Esophagus muscularis mucosa (tissue), 4 donors: ENCODE measurements around the gene DNAJC4. TPM values are rescaled to one million over a fixed set of nuclear protein-coding genes. Genes with fewer than 3 reads are reported as not detected.

Experiments
- DNase-seq: peaks from one replicate; pipeline ENCODE4 v3.0.0-alpha.2; 2017; ENCODE audit errors: extremely low spot score
- H3K27ac ChIP-seq, 4 donors: fragments of 200-600 bp; sonication (generic); replicated peaks in 1 of 4; 1 replicate in 3 of 4; 2 replicates in 1 of 4; pipeline ENCODE4 v1.5.1; 2016 to 2019; ENCODE audit warnings: mild to moderate bottlenecking in 1 of 4
- H3K27me3 ChIP-seq, 4 donors: fragments of 200-600 bp; sonication (generic); one replicate each; pipeline versions ENCODE4 v1.5.1 to v1.6.0; 2016 to 2019
- H3K36me3 ChIP-seq, 4 donors: fragments of 200-600 bp; sonication (generic); one replicate each; pipeline ENCODE4 v1.5.1; 2016 to 2019
- H3K4me1 ChIP-seq, 4 donors: fragments of 200-600 bp; sonication (generic); one replicate each; pipeline ENCODE4 v1.5.1; 2016 to 2019
- H3K4me3 ChIP-seq, 4 donors: fragments of 200-600 bp; sonication (generic); 1 replicate in 2 of 4; 2 replicates in 2 of 4; pipeline ENCODE4 v1.5.1; 2016 to 2019; ENCODE audit warnings: mild to moderate bottlenecking in 4 of 4, moderate library complexity in 1 of 4
- H3K9me3 ChIP-seq, 4 donors: fragments of 200-600 bp; sonication (generic); 1 replicate in 3 of 4; 2 replicates in 1 of 4; pipeline ENCODE4 v1.5.1; 2016 to 2019
- EP300 ChIP-seq: sonication (generic); formaldehyde crosslinking; IDR thresholded peaks from one replicate; pipeline ENCODE4 v1.6.1; 2017; ENCODE audit warnings: antibody characterized with exemption
- POLR2A ChIP-seq: fragments of 450-650 bp; IDR thresholded peaks from one replicate; pipeline ENCODE4 v1.6.1; 2017; ENCODE audit warnings: antibody characterized with exemption, moderate library complexity, mild to moderate bottlenecking, low read depth
- POLR2AphosphoS5 ChIP-seq, 2 donors: sonication (generic); formaldehyde crosslinking; IDR thresholded peaks; one replicate each; pipeline ENCODE4 v1.6.1; 2017; ENCODE audit warnings: antibody characterized with exemption in 2 of 2
- WGBS: methylation state at CpG from one replicate; pipeline ENCODE4 v1.1.5; 2018; 5-methylcytosine and 5-hydroxymethylcytosine counted together
- intact Hi-C: fragments of 100-400 bp; cut with DNase I; formaldehyde crosslinking; loops from one replicate; pipeline ENCODE4 v1.15.1; 2023
- total RNA-seq, 4 donors: library from RNA; depleted of rRNA; stranded (reverse); fragments of >200 nt; gene quantifications; one replicate each; pipeline versions ENCODE4 v1.1.0 to v1.2.1, GENCODE V29; 2016
- TF ChIP-seq, protein P1 (sequence below), 3 experiments: fragments of 200-600 bp in 2 of 3; fragments of 450-650 bp in 1 of 3; sonication (generic) in 2 of 3; IDR thresholded peaks; one replicate each; pipeline ENCODE4 v1.5.1; 2017 to 2019; ENCODE audit warnings: antibody characterized with exemption in 3 of 3, mild to moderate bottlenecking in 2 of 3, moderate library complexity in 1 of 3

DNAJC4 gene
- total RNA-seq, 4 donors from 2014 or later: 19.4 to 40.4 (median 25.3) TPM

DNA sequence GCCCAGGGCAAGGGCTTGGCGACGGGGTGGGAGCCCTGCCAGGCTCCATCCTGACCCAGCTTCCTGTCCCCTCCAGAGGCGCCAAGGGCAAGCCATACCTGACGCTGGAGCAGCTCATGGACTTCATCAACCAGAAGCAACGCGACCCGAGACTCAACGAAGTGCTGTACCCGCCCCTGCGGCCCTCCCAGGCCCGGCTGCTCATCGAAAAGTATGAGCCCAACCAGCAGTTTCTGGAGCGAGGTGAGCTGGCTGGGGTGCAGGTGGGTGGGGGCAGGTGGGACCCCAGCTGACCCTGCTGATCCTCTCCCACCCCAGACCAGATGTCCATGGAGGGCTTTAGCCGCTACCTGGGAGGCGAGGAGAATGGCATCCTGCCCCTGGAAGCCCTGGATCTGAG, 26.0 kb downstream of the DNAJC4 start:
- H3K36me3 ChIP-seq: peaks cover 26 to 69% (median 66%) of the 10 kb centered on the region in 4 donors
- peaks cover 22 to 34% (median 27%) of the 10 kb centered on the region in 4 donors for H3K4me1 ChIP-seq
- no peaks in the 10 kb centered on the region for H3K27me3 ChIP-seq
- no peak for TF ChIP-seq POLR2A
- TF ChIP-seq POLR2AphosphoS5 (IDR thresholded peaks at IDR 0.05): no peak
- TF ChIP-seq EP300: no peak
- TF ChIP-seq, protein P1, sequence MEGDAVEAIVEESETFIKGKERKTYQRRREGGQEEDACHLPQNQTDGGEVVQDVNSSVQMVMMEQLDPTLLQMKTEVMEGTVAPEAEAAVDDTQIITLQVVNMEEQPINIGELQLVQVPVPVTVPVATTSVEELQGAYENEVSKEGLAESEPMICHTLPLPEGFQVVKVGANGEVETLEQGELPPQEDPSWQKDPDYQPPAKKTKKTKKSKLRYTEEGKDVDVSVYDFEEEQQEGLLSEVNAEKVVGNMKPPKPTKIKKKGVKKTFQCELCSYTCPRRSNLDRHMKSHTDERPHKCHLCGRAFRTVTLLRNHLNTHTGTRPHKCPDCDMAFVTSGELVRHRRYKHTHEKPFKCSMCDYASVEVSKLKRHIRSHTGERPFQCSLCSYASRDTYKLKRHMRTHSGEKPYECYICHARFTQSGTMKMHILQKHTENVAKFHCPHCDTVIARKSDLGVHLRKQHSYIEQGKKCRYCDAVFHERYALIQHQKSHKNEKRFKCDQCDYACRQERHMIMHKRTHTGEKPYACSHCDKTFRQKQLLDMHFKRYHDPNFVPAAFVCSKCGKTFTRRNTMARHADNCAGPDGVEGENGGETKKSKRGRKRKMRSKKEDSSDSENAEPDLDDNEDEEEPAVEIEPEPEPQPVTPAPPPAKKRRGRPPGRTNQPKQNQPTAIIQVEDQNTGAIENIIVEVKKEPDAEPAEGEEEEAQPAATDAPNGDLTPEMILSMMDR (IDR thresholded peaks at IDR 0.05): no peak
- intact Hi-C loops: no loop called here
- H3K27ac ChIP-seq: no peak overlapping the region
- 69% methylated on average over 5 of the region's 15 CpGs for WGBS
- no peak for DNase-seq
- no peaks in the 10 kb centered on the region for H3K9me3 ChIP-seq
- H3K4me3 ChIP-seq: no peak overlapping the region

DNA sequence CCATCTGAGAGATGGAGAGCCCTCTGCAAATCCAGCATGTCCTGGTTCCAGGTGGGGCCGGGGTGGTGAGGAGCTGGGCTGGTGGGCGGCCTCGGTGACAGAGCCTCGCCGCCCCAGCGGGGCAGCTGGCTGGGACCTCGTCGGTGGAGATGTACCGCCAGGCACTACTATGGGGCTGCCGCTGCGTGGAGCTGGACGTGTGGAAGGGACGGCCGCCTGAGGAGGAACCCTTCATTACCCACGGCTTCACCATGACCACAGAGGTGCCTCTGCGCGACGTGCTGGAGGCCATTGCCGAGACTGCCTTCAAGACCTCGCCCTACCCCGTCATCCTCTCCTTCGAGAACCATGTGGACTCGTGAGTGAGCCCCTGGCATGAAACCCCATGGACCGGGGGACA, 28.0 kb downstream of the DNAJC4 start:
- intact Hi-C loops: no loop called here
- Histone ChIP-seq H3K36me3 (peaks cover 39 to 89% (median 87%) of the 10 kb centered on the region in 4 donors), H3K4me3 (no peak overlapping the region), H3K27ac (no peak overlapping the region), H3K4me1 (peaks cover 6 to 16% (median 10%) of the 10 kb centered on the region in 4 donors), H3K9me3 (no peaks in the 10 kb centered on the region), H3K27me3 (no peaks in the 10 kb centered on the region)
- no peak for DNase-seq
- TF ChIP-seq, protein P1 (IDR thresholded peaks at IDR 0.05): no peak
- TF ChIP-seq POLR2A (no peak), POLR2AphosphoS5 (IDR thresholded peaks at IDR 0.05) (no peak), EP300 (no peak)
- WGBS: 83% methylated on average over 7 of the region's 24 CpGs

DNA sequence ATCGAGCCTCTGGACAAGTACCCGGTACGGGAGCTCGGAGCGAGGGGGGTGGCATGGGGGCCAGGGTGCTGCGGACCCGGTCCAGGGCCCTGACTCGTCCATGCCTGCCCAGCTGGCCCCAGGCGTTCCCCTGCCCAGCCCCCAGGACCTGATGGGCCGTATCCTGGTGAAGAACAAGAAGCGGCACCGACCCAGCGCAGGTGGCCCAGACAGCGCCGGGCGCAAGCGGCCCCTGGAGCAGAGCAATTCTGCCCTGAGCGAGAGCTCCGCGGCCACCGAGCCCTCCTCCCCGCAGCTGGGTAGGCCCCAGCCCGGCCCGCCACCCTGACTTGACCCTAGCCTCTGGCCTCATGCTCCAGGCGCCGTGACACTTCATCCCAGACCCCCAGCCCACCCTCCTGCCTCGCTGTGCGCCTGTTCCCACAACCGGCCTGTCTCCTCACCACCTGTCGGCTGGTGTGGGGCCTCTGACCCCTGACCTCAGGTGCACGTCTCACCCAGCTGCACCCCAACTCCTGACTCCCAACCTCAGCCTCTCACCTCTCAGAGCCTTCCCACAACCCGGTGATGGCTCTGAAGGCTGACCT, 28.7 kb downstream of the DNAJC4 start:
- Histone ChIP-seq H3K4me1 (peaks cover 0 to 9% (median 4%) of the 10 kb centered on the region in 4 donors), H3K9me3 (no peaks in the 10 kb centered on the region), H3K27me3 (no peaks in the 10 kb centered on the region), H3K36me3 (peaks cover 40 to 96% (median 93%) of the 10 kb centered on the region in 4 donors), H3K4me3 (no peak overlapping the region), H3K27ac (no peak overlapping the region)
- WGBS: 95% methylated on average over 11 of the region's 32 CpGs
- intact Hi-C loops: no loop called here
- no peak for TF ChIP-seq POLR2A
- no peak for TF ChIP-seq POLR2AphosphoS5 (IDR thresholded peaks at IDR 0.05)
- TF ChIP-seq, protein P1 (IDR thresholded peaks at IDR 0.05): no peak
- no peak for TF ChIP-seq EP300
- no peak for DNase-seq

DNA sequence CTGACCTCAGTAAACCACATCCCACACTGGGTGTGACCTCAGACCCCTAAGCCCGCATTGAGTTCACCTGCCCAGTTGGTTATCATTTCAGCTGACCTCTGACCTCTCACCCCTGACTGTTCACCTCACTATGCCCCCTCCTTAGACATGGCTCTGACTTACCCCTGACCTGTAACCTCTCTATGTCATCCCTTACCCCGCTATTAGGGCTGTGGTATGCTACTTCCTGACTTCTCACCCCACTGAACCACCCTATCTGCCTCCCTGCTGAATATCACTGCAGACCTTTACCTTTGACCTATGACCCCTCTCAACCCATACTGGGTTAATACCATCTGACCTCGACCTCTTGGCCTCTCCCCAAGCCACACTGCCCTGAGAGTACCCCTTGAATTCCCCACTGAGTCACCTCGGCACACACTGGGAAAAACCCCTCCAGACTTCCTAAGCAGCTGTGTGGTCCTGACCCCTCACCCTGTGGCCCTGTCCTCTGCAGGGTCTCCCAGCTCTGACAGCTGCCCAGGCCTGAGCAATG, 29.3 kb downstream of the DNAJC4 start:
- 90% methylated on average over 4 of the region's 4 CpGs for WGBS
- intact Hi-C loops: no loop called here
- Histone ChIP-seq H3K9me3 (no peaks in the 10 kb centered on the region), H3K4me3 (no peak overlapping the region), H3K4me1 (peaks cover 0 to 4% (median 2%) of the 10 kb centered on the region in 4 donors), H3K27ac (no peak overlapping the region), H3K27me3 (no peaks in the 10 kb centered on the region), H3K36me3 (peaks cover 45 to 98% (median 95%) of the 10 kb centered on the region in 4 donors)
- DNase-seq: no peak
- TF ChIP-seq POLR2A: no peak
- TF ChIP-seq, protein P1 (IDR thresholded peaks at IDR 0.05): no peak
- no peak for TF ChIP-seq POLR2AphosphoS5 (IDR thresholded peaks at IDR 0.05)
- TF ChIP-seq EP300: no peak
